Central memory CD4-positive, alpha-beta T cell (primary cell): ENCODE data around the gene CYP2E1.
"Not testable (repeated sequence)": the region's sequence is repeated elsewhere in the genome, so short reads cannot be mapped to it uniquely, and the experiment has no call there.

ENCODE experiments used
- DNase-seq: peaks from one replicate; pipeline ENCODE4 v3.0.0; 2022

CYP2E1 gene

DNA sequence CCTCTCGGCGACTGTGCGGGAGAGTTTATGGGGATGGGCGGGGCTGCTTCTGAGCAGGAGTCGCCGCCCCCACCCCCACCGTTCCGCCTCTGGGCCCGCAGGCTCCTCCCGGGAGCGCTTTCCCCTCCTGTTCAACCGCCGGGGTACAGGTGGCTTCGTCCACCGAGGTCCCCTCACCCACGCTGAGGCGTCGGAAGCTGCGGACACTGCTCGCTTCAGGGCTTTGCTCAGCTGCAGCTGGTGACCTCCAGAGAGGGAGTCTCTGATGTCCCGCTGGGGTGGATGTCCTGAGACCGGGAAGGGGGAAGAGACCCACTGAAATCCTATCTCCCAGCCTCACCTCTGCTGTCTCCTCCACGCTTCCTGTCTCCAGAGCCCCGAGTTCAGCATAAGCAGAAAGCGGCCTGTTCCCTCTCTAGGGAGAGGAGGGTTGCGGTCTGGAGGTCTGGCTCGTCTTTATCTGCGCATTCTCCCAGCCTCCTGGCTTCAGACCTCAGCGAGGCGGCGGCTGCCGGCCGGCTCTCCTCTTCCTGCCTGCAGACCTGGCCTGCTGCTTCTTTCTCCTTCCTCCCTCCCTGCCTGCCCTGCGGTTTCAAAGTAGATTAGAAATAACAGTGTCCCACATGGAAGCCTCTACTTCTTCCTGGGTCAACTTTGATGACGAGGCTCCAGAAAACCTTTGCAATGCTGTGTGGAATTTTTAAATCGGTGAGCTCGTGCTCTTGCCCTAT, 1.8 kb downstream of the CYP2E1 start:
- no peak for DNase-seq

DNA sequence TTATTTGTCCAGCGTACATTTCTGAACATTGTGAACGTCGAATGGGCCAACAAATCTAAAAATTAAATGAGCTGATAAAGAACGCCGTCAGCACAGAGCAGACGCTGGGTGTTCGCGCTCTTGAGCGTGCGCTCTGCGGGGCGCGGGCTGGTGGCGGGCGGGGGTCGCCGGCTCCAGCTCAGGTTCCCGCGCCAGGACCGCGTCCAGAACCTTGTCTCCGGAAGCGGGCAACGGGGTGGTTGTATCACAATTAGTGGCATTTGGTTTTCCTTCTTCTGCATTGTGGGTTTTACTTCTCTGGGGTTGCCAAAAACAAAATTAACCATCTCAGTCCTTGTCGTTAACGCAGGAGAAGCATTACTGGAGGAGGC, 2.4 kb downstream of the CYP2E1 start:
- no peak for DNase-seq

- DNase-seq: no peak
These were observed 3.3 kb downstream of the CYP2E1 start for GRCh38 chr10:133530506-133530905.

GRCh38 chr10:133532871-133533270, 5.7 kb downstream of the CYP2E1 start:
- DNase-seq: no peak

DNA sequence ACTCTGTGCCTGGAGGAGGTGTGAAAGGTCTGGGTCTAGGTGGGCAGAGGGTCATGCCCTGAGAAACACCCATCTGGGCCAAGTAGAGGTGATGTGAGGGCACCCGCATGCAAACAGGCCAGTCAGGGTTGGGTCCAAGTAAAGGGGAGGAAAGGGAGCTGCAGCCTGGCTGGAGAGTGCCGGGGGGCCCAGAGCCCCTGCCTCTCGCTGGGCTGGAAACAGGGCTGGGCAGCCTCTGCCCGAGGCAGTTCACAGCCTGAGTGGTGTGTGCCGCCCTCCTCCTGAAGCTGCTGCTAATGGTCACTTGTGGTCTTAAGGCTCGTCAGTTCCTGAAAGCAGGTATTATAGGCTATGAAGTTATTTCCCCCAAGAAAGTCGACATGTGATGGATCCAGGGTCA, 7.3 kb downstream of the CYP2E1 start:
- no peak for DNase-seq

DNA sequence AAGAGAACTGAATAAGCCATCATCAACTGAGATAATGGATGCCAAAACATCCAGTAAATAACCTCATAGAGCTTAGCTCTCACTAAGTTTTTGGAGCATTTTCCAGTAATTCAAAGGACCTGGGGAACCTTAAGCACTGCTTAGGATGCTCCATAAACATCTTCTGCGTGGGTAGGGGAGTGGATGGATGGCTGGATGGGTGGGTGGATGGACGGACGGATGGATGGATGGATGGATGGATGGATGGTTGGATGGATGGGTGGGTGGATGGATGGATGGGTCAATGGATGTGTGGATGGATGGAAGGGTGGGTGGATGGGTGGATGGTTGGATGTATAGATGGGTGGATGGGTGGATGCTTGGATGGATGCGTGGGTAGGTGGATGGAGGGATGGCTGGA, 9.0 kb downstream of the CYP2E1 start:
- no peak for DNase-seq

DNA sequence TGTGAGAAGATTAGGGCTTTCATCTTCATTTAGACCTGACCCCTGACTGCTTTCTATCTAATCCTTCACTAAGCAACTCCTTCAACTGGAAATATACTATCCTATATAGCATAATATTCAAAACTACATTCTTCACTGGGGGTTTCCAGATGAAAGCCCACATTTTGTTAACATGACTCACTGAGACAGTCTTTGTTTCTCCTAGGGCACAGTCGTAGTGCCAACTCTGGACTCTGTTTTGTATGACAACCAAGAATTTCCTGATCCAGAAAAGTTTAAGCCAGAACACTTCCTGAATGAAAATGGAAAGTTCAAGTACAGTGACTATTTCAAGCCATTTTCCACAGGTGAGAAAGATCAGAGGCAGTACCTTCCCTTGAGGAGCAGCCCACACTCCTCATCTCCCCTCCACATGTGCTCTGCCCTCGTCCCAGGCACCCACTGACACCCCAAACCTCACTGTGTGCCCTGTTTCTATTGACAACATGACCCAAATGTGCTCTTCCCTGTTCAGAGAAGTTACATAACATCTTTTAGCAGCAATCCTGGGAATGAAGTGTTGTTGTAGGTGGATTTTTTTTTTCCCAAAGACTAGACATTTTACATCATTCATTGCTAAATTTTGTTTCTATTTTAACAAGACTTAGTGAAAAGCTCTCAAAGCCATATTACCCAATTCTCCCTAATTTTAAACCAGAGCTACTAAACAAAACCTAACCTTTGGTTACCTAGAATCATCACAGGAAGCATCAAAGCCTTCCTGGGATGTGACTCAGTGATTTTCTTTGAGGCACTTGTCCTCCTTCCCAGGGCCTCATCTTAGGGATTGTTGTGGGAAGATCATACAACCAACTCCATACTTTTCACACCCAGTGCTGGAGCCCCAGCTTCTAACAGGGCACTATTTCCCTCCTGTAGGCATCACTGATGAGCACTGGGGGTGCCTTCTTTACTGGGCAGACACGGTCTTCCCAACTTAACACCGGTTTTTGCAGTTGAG, 10.7 kb downstream of the CYP2E1 start:
- no peak for DNase-seq

GRCh38 chr10:133541441-133541975, 14.3 kb downstream of the CYP2E1 start:
- DNase-seq: not testable (repeated sequence)

GRCh38 chr10:133544506-133544905, 17.3 kb downstream of the CYP2E1 start:
- no peak for DNase-seq

DNA sequence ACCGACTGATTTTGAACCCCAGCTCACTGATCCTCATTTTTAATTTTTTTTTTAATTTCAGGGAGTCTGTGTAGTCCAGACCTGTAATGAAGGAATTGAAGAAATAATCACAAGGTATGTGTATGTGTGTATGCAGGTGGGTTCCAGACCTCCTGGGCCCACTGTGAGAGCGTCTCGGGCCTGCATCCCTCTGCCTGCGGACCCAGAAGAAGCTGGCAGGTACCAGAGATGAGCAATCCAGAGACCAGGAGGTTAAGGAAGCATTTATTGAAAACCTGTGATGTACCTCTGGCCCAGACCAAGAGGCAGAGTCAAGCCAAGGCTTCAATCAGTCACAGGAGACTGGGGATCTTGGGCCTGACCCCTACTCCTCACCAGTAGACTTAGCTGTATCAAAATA, 27.4 kb downstream of the CYP2E1 start:
- no peak for DNase-seq

DNA sequence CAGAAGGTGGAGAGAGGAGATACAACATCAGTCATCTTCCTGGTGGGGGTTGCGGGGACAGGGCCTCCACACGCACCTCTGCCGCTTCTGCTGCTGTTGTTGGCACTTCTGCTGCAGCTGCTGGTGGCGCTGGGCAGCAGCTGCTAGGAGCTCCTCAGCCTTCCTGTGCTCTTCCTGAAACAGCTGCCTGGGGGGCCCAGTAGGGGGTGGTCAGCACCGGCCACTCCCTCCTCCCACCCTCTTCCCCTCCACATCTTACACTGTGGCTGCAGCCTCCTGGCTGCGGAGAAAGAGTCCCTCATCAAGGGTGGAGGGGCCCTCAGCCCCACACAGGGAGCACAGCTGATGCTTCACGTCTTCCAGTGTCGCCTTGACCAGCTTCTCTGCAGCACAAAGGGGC, 28.4 kb downstream of the CYP2E1 start:
- no peak for DNase-seq

DNA sequence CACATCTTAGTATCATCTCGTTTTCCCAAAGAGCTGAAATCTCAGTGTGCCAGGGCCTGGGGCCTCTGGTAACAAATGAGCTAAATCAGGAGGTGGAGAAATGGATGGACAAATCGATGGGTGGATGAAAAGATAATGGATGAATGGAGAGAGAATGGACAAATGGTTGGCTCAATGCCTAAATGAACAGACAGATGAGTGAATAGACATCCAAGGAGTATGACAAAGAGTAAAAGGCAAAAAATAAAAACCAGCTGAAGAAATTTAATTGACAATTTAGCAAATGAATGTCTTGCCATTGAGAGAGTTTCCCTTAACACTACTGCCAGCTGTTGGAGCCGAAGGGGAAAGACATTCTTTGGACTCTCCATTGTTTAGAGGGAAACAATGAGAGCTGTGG, 30.2 kb downstream of the CYP2E1 start:
- no peak for DNase-seq

DNA sequence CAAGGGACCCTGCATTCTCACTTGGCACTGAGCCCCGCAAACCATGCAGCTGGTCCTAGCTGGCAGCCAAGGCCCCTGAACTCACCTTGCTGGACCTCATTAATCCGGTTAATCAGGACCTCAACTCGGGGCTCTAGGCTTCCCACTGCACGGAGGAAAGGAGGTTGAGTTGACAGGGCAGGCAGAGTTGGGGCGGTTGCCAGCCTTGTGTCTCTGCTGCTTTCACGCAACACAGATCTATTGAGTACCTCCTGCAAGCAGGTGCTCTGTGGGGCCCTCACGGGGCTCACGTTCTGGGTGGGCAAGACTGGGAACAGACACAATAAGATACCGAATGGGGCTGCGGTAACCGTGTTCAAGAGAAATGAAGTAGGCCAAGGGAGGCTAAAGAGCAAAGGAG, 32.1 kb downstream of the CYP2E1 start:
- no peak for DNase-seq

DNA sequence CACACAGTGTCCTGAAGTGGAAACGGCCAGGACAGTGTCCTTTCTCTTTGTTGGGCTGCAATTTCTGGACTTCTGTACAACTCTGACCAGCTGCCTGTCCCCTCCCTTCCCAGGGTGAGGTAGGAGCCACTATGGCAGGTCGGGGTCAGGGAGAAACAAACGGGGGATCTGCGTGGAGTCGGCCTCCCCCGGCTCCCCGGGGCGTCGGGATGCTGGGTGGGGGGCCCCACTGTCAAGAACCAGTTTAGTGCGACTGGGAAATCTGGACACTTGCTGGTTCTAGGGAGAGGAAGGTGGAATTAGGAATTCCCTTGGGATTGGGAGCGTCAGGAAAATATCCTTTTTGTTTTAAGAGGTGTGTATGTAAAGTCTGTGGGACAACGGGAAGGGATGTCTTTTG, 37.7 kb downstream of the CYP2E1 start:
- DNase-seq: no peak

DNA sequence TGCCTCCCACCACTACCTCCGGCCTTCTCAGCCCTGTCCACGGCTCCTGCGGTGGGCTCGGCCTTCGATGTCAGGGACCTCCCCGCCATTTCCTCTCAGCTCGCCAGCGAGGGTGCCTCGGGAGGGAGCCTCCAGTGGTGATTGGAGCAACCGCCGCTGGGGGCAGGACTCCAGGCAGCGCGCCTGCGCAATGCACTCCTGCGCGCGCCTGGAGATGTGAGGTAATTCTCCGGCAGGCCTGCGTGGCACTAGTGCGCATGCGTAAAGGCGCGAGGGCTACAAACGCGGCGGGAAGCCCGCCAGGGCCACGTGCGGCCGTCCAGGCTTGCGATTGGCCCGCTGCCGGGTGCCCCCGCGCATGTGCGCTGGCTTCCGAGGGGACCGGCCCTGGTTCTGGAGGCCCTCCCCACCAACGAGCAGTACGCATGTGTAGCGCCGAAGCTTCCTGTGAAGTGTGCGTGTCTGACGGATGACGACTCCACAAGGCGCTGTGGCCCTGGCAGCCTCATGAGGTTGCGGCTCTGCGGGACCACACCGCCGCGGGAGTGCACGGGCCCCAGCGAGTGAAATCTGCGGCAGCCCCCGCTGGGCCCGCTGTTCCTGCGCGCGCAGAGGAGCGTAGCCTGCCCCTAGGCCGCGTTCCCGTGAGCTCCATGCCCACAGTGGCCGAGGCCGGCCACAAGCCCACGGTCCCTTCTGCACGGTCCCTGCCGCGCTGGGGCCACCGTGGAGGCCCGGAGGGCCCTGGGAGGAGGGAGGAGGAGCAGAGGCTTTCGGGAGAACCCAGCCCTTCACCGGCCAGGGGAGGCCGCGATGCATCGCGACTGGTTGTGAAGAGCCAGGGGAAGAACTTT, 38.5 kb downstream of the CYP2E1 start, which contains the start of gene SYCE1:
Gene SYCE1, minus strand, starts transcription at position 143 of the 854 bp plus-strand sequence. Its CDS starts 54 bp downstream, at position 89.
- peak; percentile 29 for DNase-seq

- DNase-seq: no peak
These were observed 40.0 kb downstream of the CYP2E1 start for GRCh38 chr10:133567119-133567518.

DNA sequence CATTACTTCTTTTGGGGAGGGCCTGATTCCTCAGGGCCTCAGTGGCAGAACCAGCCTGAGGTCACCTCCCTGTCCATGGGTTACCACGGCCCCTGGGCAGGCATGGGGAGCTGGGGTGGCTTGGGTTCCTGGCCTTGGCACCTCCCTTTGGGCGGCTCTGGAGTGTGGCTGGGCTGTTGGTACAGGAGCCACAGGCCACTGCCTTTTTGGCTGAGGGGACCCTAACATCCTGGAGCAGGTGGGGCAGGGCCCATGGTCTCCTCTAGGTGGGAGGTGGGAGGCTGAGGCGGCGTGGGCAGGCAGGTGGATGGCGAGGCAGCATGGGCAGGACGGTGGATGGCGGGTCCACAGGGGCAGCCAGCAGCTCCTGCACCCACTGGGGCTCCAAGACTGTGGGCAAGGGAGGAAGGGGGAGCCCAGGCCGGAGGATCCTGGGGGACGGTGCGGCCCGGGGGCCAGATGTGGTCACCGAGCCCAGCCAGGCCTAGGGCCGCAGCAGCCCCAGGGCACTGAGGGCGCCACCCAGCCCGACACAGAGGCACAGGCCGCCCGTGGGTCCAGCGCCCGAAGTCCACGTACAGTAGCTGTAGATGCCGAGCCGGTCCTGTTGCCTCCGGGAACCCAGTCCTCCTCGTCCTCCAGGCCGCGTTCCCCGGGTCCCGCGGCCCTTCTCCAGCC, 40.6 kb downstream of the CYP2E1 start:
- no peak for DNase-seq

DNA sequence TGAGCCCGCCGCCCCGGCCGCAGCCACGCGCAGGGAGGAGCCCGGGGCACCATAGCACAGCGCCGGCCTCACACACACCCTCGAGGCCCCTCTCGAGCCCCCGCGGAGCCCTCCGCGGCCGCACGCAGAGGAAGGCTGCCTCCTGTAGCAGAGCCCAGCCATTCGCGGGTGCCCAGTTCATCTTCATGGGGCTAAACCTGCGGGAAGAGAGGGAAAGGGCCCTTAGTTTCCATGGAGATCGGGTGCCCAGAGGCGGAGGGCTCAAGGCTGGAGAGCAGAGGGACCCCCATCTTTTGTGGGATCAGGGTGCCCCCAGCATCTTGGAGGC, 41.1 kb downstream of the CYP2E1 start:
- DNase-seq: no peak

- DNase-seq: not testable (repeated sequence)
These were observed 41.8 kb downstream of the CYP2E1 start for GRCh38 chr10:133568831-133569527.

- not testable (repeated sequence) for DNase-seq
These were observed 42.6 kb downstream of the CYP2E1 start for GRCh38 chr10:133569801-133570200.

DNA sequence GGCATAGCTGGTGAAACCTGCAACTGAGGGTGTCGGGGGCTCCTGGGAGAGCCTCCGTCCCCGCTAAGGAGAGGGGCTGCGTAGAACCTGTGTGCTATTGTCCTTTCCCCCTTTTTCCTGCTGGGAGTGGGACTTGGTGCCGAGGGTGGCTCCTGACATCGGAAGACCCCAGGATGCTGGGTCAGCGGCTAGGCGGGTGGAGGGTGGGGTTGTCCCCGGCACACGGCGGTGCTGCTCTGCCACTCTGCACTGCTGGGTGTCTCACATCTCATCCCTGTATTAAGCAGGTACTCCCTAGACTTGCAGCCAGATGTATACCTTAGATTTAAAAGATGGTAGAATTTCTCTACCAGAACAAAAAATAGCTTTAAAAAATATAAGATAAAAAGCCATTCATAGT, 44.9 kb downstream of the CYP2E1 start:
- DNase-seq: not testable (repeated sequence)
